Left lung (tissue), 10 donors: Measurements from ENCODE around the gene TNFRSF1A. TPM values are rescaled to one million over a fixed set of nuclear protein-coding genes. Genes with fewer than 3 reads are reported as not detected.

Source experiments
- ATAC-seq: fragments of 200-7000 bp; cut with Tn5 transposase; one replicate; pipeline ENCODE4 v1.9.1; 2020; ENCODE audit warnings: moderate library complexity
- DNase-seq, 4 donors: peaks; one replicate each; pipeline ENCODE4 v3.0.0-alpha.2; 2013 to 2020
- H3K27ac ChIP-seq, 2 donors: fragments of 200-600 bp; sonication (generic) in 1 of 2; one replicate each; pipeline versions ENCODE4 v1.5.0 to v1.8.0; 2020 to 2021
- H3K27me3 ChIP-seq, 2 donors: fragments of 200-600 bp; sonication (generic) in 1 of 2; one replicate each; pipeline versions ENCODE4 v1.5.0 to v1.8.0; 2020 to 2021
- H3K36me3 ChIP-seq, 2 donors: fragments of 200-600 bp; sonication (generic) in 1 of 2; one replicate each; pipeline versions ENCODE4 v1.5.0 to v1.8.0; 2020 to 2021
- H3K4me1 ChIP-seq, 2 donors: fragments of 200-600 bp; one replicate each; pipeline ENCODE4 v1.8.0; 2021
- H3K4me3 ChIP-seq, 2 donors: fragments of 200-600 bp; sonication (generic) in 1 of 2; one replicate each; pipeline versions ENCODE4 v1.5.0 to v1.8.0; 2020 to 2021; ENCODE audit warnings: mild to moderate bottlenecking in 1 of 2
- H3K9me3 ChIP-seq, 2 donors: fragments of 200-600 bp; sonication (generic) in 1 of 2; one replicate each; pipeline versions ENCODE4 v1.5.0 to v1.8.0; 2020 to 2021
- CTCF ChIP-seq, 2 donors: fragments of 200-600 bp; sonication (generic) in 1 of 2; IDR thresholded peaks; one replicate each; pipeline versions ENCODE4 v1.5.0 to v1.8.0; 2021; ENCODE audit warnings: antibody characterized with exemption in 2 of 2
- intact Hi-C, 2 donors: fragments of 100-400 bp; cut with DNase I; formaldehyde crosslinking; loops; one replicate each; pipeline versions ENCODE4 v1.11.2 to v1.14.2; 2022
- polyA plus RNA-seq, 6 donors: library from polyadenylated mRNA; unstranded; fragments of 120-200 nt; gene quantifications; one replicate each; pipeline ENCODE4 v1.2.1, GENCODE V29; 2013; ENCODE audit not compliant: insufficient read length in 6 of 6
- total RNA-seq, 2 donors: library from RNA; stranded (reverse); fragmentation: NEBNext Ultra II Directional; extraction: Animal tissue kit (Norgen Biotek cat#: 25700); gene quantifications; one replicate each; pipeline ENCODE4 v1.2.1, GENCODE V29; 2021
- donor health status: DM: no; HTN: yes; CAD: no.
- donor health status: DM: no; HTN: no; CAD: no.

The TNFRSF1A gene
- total and polyA plus RNA-seq, 8 donors, result 110 to 211 (median 128) TPM

DNA sequence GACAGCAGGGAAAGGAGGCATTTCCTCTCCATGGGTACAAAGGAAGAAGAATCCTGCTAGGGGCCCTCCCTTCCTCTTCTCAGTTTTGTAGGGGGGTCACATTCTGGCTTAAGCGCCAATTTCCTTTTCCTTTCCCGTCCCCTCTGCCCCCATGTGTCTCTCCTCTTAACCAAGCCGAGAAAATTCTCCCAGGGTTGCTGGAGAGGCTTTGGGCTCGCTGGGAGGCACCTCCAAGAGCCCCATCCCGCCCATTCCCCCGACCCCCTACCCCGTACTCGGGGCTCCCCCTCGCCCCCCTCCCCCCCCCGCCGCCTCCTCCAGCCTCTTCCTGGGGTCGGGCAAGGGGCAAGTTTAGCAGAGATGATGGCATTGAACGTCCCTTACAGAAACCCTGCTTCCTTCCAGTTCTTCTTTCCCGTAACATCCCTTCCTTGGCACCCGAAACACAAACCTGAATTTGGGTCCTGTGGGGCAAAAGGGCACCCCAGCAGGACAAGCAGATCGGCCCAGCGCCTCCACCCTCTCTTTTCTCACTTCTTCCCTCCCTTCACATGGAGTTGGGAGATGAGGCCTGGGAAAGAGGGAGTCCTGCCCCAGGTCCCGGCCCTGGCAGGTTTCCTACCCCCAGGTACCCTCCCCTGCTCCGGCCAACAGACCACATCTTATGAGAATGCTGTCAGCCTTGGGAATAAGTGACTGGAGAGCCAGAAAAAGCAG lies 17.7 kb downstream of the TNFRSF1A start:
- Histone ChIP-seq H3K4me3 (no peak overlapping the region), H3K36me3 (peaks cover 0 to 40% of the 10 kb centered on the region in 2 donors), H3K27ac (peak overlapping the region; percentile 82 to 85), H3K9me3 (no peaks in the 10 kb centered on the region), H3K27me3 (no peaks in the 10 kb centered on the region), H3K4me1 (peaks cover 19 to 72% of the 10 kb centered on the region in 2 donors)
- intact Hi-C loops, result loop anchor here in 1 of 2 donors (10.0 kb wide), 1 partner anchor 131 kb away; the partner anchor contains the start of gene TAPBPL
- no peak for TF ChIP-seq CTCF (IDR thresholded peaks at IDR 0.05)
- DNase-seq, result no peak
- ATAC-seq, result no peak

GRCh38 chr12:6323340-6323994 lies 18.4 kb downstream of the TNFRSF1A start:
- peaks cover 19 to 70% of the 10 kb centered on the region in 2 donors for H3K4me1 ChIP-seq
- H3K36me3 ChIP-seq, result peaks cover 0 to 33% of the 10 kb centered on the region in 2 donors
- peak overlapping the region; percentile 82 to 85 for H3K27ac ChIP-seq
- ATAC-seq (peak; percentile 64), DNase-seq (peak in 2 of 4 donors; percentile 58 to 68)
- H3K4me3 ChIP-seq, result no peak overlapping the region
- intact Hi-C loops, result loop anchor here in 1 of 2 donors (10.0 kb wide), 1 partner anchor 131 kb away; the partner anchor contains the start of gene TAPBPL
- peak; percentile 21 to 58 for TF ChIP-seq CTCF (IDR thresholded peaks at IDR 0.05)
- no peaks in the 10 kb centered on the region for H3K27me3 ChIP-seq
- H3K9me3 ChIP-seq, result no peaks in the 10 kb centered on the region

- DNase-seq, result no peak
Observed at GRCh38 chr12:6322969-6323339, 18.9 kb downstream of the TNFRSF1A start.

DNA sequence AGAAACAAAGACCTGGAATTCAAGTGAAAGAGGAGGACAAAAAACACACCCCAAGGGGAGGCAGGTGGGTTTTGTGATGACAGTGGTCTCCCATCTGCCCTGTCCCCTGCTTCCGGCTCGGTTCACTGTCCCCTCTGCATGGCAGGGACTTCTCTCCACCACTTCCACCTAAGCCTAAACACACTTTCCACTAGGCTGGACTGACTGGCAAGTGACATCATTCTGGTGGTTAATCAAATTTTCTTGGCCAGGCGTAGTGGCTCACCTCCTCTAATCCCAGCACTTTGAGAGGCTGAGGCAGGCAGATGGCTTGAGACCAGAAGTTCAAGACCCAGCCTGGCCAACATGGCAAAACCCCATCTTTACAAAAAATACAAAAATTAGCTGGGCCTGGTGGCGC lies 19.5 kb downstream of the TNFRSF1A start:
- Histone ChIP-seq H3K27me3 (no peaks in the 10 kb centered on the region), H3K4me1 (peaks cover 19 to 64% of the 10 kb centered on the region in 2 donors), H3K9me3 (no peaks in the 10 kb centered on the region), H3K27ac (peak overlapping the region; percentile 82 to 85), H3K36me3 (peaks cover 0 to 22% of the 10 kb centered on the region in 2 donors), H3K4me3 (no peak overlapping the region)
- intact Hi-C loops, result loop anchor here in 1 of 2 donors (10.0 kb wide), 1 partner anchor 132 kb away; the partner anchor contains the start of gene TAPBPL
- no peak for TF ChIP-seq CTCF (IDR thresholded peaks at IDR 0.05)
- DNase-seq, result no peak
- no peak for ATAC-seq

More at GRCh38 chr12:6322969-6323339, 18.9 kb downstream of the TNFRSF1A start:
- H3K9me3 ChIP-seq, result no peaks in the 10 kb centered on the region
- peaks cover 19 to 70% of the 10 kb centered on the region in 2 donors for H3K4me1 ChIP-seq
- TF ChIP-seq CTCF (IDR thresholded peaks at IDR 0.05), result no peak
- intact Hi-C loops, result loop anchor here in 1 of 2 donors (10.0 kb wide), 1 partner anchor 132 kb away; the partner anchor contains the start of gene TAPBPL
- no peak for ATAC-seq
- no peak overlapping the region for H3K4me3 ChIP-seq
- peak overlapping the region; percentile 82 to 85 for H3K27ac ChIP-seq
- no peaks in the 10 kb centered on the region for H3K27me3 ChIP-seq
- H3K36me3 ChIP-seq, result peaks cover 0 to 28% of the 10 kb centered on the region in 2 donors

DNA sequence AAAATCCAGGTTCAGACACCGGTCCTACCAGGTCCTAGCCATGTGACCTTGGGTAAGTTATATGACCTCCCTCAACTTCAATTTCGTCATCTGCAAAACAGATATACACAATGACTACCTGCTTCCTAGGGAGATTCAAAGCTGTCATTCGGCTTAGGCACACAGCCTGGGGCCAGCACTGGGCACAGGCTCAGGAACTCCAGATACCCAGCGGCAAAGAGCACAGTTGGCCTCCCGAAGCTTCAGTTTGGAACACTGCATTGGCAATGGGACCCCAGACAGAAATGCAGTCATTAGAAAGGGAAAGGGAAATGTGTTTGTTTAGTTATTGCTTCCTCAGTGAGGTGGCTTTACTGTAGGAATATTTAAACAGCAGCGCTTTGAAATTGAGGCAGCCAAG lies 20.0 kb downstream of the TNFRSF1A start:
- intact Hi-C loops, result loop anchor here in 1 of 2 donors (10.0 kb wide), 1 partner anchor 133 kb away; the partner anchor contains the start of gene TAPBPL
- no peaks in the 10 kb centered on the region for H3K9me3 ChIP-seq
- DNase-seq (no peak), ATAC-seq (no peak)
- no peak for TF ChIP-seq CTCF (IDR thresholded peaks at IDR 0.05)
- H3K4me1 ChIP-seq, result peaks cover 19 to 59% of the 10 kb centered on the region in 2 donors
- no peak overlapping the region for H3K4me3 ChIP-seq
- peak overlapping the region in 1 of 2 donors; percentile 85 for H3K27ac ChIP-seq
- H3K36me3 ChIP-seq, result peaks cover 0 to 18% of the 10 kb centered on the region in 2 donors
- H3K27me3 ChIP-seq, result no peaks in the 10 kb centered on the region
